Stimulated activated naive CD8-positive, alpha-beta T cell treated with anti-CD3 and anti-CD28 coated beads, Interleukin-15, amount 100 ng/mL, for 72 hours (primary cell): ENCODE results near the gene DENND1B.

Experiments used
- ATAC-seq: fragments of 150-1000 bp; cut with Tn5 transposase; 2 replicates; pipeline ENCODE4 v1.10.0; 2021; ENCODE audit warnings: mild to moderate bottlenecking, moderate library complexity
- DNase-seq, 2 donors: peaks; one replicate each; pipeline ENCODE4 v3.0.0; 2021 to 2022
- H3K27ac Mint-ChIP-seq, 2 donors: one replicate each; pipeline ENCODE4 v1.8.0; 2022; ENCODE audit warnings: mild to moderate bottlenecking in 2 of 2, mixed read lengths in 2 of 2, moderate library complexity in 2 of 2
- H3K27me3 Mint-ChIP-seq: one replicate; pipeline ENCODE4 v1.8.0; 2022; ENCODE audit warnings: mixed read lengths
- H3K4me1 Mint-ChIP-seq: one replicate; pipeline ENCODE4 v1.8.0; 2022; ENCODE audit warnings: mild to moderate bottlenecking, mixed read lengths
- H3K4me3 Mint-ChIP-seq, 2 donors: one replicate each; pipeline ENCODE4 v1.8.0; 2022; ENCODE audit warnings: mild to moderate bottlenecking in 2 of 2, mixed read lengths in 2 of 2, moderate library complexity in 1 of 2
- H3K9me3 Mint-ChIP-seq, 2 donors: one replicate each; pipeline ENCODE4 v1.8.0; 2022; ENCODE audit warnings: mixed read lengths in 2 of 2

Gene DENND1B

DNA sequence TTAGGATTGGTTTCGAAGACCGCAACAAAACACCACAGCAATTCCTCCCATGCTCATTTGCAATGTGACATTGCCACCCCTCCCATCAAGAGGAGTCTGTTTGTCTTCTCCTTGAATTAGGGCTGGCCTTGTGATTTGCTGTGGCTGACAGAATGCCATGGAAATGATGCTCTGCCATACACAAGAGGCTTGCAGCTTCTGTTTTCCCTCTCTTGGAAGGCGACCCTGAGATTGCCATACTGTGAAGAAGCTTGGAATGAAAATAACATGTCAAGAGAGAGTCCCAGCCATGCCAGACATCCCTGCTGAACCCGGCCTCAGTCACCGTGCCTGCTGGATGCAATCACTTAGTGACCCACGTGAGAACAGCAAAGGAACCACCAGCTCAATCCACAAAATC lies 294.8 kb downstream of the DENND1B start:
- H3K4me1 Mint-ChIP-seq = peaks cover 14% of the 10 kb centered on the region
- H3K4me3 Mint-ChIP-seq = no peak overlapping the region
- no peak for ATAC-seq
- no peak for DNase-seq
- no peaks in the 10 kb centered on the region for H3K9me3 Mint-ChIP-seq
- H3K27ac Mint-ChIP-seq = no peak overlapping the region
- H3K27me3 Mint-ChIP-seq = no peaks in the 10 kb centered on the region

DNA sequence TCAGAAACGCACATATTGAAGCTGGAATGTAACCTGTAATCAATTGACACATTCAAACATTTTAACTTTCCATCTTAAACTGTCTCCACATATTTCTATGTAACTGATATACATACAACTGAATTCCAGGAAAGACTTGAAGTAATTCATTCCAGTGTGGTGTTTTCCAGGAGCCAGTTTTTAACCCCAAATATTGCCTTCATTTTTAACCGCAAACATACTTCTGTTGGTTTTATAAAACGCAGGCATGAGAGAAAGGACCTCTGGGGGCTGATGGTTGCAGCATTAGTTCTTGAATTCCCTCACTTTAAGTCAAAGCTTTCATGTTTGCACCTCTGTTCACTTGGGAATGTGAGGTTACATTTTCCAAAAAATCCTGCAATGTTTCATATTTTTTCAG lies 303.1 kb downstream of the DENND1B start:
- no peaks in the 10 kb centered on the region for H3K9me3 Mint-ChIP-seq
- peaks cover 13% of the 10 kb centered on the region for H3K27me3 Mint-ChIP-seq
- ATAC-seq (no peak), DNase-seq (no peak)
- H3K4me1 Mint-ChIP-seq = no peaks in the 10 kb centered on the region
- H3K4me3 Mint-ChIP-seq = no peak overlapping the region
- H3K27ac Mint-ChIP-seq = no peak overlapping the region

GRCh38 chr1:197471248-197471985 lies 303.9 kb downstream of the DENND1B start:
- H3K4me3 Mint-ChIP-seq = no peak overlapping the region
- no peak for DNase-seq
- no peaks in the 10 kb centered on the region for H3K4me1 Mint-ChIP-seq
- H3K27me3 Mint-ChIP-seq = peaks cover 13% of the 10 kb centered on the region
- ATAC-seq = no peak
- no peaks in the 10 kb centered on the region for H3K9me3 Mint-ChIP-seq
- H3K27ac Mint-ChIP-seq = no peak overlapping the region

DNA sequence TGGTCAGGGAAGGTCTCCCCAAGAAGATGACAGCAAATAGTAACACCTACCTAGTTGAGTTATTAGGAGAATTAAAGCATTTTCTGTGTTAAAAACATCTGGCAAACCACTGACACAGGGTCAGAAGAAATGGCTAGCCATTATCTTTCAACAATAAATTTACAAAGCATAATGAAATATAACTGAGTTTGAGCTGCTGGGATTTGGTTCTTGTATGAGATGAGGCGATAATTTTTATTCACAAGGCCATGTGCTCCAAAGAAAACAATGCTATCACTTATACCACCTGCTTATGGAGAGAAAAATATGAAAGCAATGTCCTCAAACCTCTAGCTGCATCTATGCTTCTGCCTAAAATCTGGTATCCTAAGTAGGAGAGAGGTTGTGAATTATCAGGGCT lies 304.9 kb downstream of the DENND1B start:
- Mint-ChIP-seq H3K27ac (no peak overlapping the region), H3K4me1 (no peaks in the 10 kb centered on the region), H3K9me3 (no peaks in the 10 kb centered on the region), H3K4me3 (no peak overlapping the region), H3K27me3 (peaks cover 13% of the 10 kb centered on the region)
- DNase-seq (no peak), ATAC-seq (no peak)

GRCh38 chr1:197469620-197470210 lies 305.6 kb downstream of the DENND1B start:
- ATAC-seq (no peak), DNase-seq (no peak)
- H3K9me3 Mint-ChIP-seq = no peaks in the 10 kb centered on the region
- H3K27ac Mint-ChIP-seq = no peak overlapping the region
- H3K27me3 Mint-ChIP-seq = peaks cover 13% of the 10 kb centered on the region
- H3K4me3 Mint-ChIP-seq = no peak overlapping the region
- H3K4me1 Mint-ChIP-seq = no peaks in the 10 kb centered on the region

GRCh38 chr1:197468543-197469175 lies 306.6 kb downstream of the DENND1B start:
- H3K27me3 Mint-ChIP-seq = peaks cover 13% of the 10 kb centered on the region
- ATAC-seq = no peak
- H3K9me3 Mint-ChIP-seq = no peaks in the 10 kb centered on the region
- DNase-seq = no peak
- H3K4me1 Mint-ChIP-seq = no peaks in the 10 kb centered on the region
- no peak overlapping the region for H3K4me3 Mint-ChIP-seq
- no peak overlapping the region for H3K27ac Mint-ChIP-seq

GRCh38 chr1:197467881-197468280 lies 307.4 kb downstream of the DENND1B start:
- H3K4me1 Mint-ChIP-seq = no peaks in the 10 kb centered on the region
- H3K4me3 Mint-ChIP-seq = no peak overlapping the region
- no peak overlapping the region for H3K27ac Mint-ChIP-seq
- peaks cover 13% of the 10 kb centered on the region for H3K27me3 Mint-ChIP-seq
- no peak for DNase-seq
- no peaks in the 10 kb centered on the region for H3K9me3 Mint-ChIP-seq
- ATAC-seq = no peak

- Mint-ChIP-seq H3K27ac (no peak overlapping the region), H3K27me3 (peaks cover 13% of the 10 kb centered on the region), H3K9me3 (no peaks in the 10 kb centered on the region), H3K4me3 (no peak overlapping the region), H3K4me1 (no peaks in the 10 kb centered on the region)
- ATAC-seq (no peak), DNase-seq (no peak)
Observed at GRCh38 chr1:197466813-197467212, 308.5 kb downstream of the DENND1B start.

GRCh38 chr1:197465528-197466327 lies 309.6 kb downstream of the DENND1B start:
- Mint-ChIP-seq H3K27ac (no peak overlapping the region), H3K27me3 (peaks cover 13% of the 10 kb centered on the region), H3K4me3 (no peak overlapping the region), H3K9me3 (no peaks in the 10 kb centered on the region), H3K4me1 (no peaks in the 10 kb centered on the region)
- no peak for DNase-seq
- ATAC-seq = no peak

DNA sequence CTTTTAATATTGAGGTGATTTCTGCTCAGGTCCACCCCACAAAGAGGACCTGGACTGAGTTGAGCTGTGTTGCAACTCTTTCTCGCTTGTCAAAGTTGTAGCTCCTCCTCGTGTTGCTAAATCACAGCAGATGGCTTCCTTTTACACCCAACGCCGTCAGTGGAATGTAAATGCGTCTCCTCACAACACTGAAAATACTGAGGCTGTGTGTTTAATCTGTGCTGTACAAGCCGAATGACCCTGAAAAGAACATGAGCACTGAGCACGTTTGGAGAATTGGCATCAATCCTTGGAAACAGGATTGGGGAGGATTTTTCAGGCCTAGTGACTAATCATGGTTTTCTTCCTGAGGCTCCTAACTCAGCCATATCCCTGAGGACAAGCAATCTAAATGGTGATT lies 311.2 kb downstream of the DENND1B start:
- no peak overlapping the region for H3K27ac Mint-ChIP-seq
- no peaks in the 10 kb centered on the region for H3K4me1 Mint-ChIP-seq
- H3K9me3 Mint-ChIP-seq = no peaks in the 10 kb centered on the region
- DNase-seq (no peak), ATAC-seq (no peak)
- H3K4me3 Mint-ChIP-seq = no peak overlapping the region
- peaks cover 2% of the 10 kb centered on the region for H3K27me3 Mint-ChIP-seq

GRCh38 chr1:197463142-197463541 lies 312.1 kb downstream of the DENND1B start:
- ATAC-seq (no peak), DNase-seq (no peak)
- Mint-ChIP-seq H3K4me3 (no peak overlapping the region), H3K27ac (no peak overlapping the region), H3K9me3 (no peaks in the 10 kb centered on the region), H3K4me1 (no peaks in the 10 kb centered on the region), H3K27me3 (no peaks in the 10 kb centered on the region)

GRCh38 chr1:197462539-197462938 lies 312.7 kb downstream of the DENND1B start:
- no peaks in the 10 kb centered on the region for H3K9me3 Mint-ChIP-seq
- DNase-seq (no peak), ATAC-seq (no peak)
- H3K27ac Mint-ChIP-seq = no peak overlapping the region
- no peak overlapping the region for H3K4me3 Mint-ChIP-seq
- no peaks in the 10 kb centered on the region for H3K4me1 Mint-ChIP-seq
- H3K27me3 Mint-ChIP-seq = no peaks in the 10 kb centered on the region
